Activated CD8-positive, alpha-beta memory T cell treated with anti-CD3 and anti-CD28 coated beads for 24 hours (primary cell): ENCODE results near the gene NUDT5.
A peak's percentile ranks its signal among the peaks of the same experiment; 100 is the strongest.

Experiments used
- DNase-seq: peaks from one replicate; pipeline ENCODE4 v3.0.0-alpha.2; 2020

The NUDT5 gene

DNA sequence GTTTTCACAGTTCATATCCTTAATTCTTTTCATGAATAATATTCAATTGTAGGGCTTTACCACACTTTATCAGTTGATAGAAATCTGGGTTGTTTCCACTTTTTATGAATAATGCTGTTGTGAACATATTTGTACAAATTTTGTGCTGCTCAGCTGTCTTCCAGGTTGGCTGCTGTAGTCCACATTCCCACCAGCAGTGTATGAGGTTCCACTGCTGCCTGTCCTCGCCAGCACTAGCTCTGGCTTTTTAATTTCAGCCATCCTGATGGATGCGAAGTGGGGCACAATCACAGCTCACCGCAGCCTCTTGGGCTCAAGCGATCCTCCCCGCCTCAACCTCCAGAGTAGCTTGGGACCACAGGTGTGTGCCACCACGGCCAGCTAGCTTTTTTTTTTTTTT, 32.8 kb downstream of the NUDT5 start:
- no peak for DNase-seq

DNA sequence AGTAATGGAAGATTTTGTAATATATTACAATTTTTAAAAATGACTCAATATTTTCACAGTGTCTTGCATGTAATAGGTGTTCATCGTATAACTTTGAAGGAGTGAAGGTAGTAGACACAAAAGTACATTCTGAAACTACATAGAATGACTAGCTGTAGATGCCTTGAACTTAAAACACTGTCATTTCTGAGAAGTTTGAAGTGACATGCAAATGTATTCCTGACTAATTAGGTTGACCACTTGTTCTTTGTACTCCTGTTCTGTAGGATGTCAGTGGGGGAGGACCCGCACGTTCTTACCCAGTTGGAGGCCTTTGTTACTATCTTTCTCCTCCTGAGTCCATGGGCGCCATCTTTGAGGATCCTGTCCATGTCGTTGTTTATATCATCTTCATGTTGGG, 35.0 kb downstream of the NUDT5 start:
- no peak for DNase-seq

- DNase-seq: no peak
Observed at GRCh38 chr10:12158111-12158510, 37.6 kb downstream of the NUDT5 start.

DNA sequence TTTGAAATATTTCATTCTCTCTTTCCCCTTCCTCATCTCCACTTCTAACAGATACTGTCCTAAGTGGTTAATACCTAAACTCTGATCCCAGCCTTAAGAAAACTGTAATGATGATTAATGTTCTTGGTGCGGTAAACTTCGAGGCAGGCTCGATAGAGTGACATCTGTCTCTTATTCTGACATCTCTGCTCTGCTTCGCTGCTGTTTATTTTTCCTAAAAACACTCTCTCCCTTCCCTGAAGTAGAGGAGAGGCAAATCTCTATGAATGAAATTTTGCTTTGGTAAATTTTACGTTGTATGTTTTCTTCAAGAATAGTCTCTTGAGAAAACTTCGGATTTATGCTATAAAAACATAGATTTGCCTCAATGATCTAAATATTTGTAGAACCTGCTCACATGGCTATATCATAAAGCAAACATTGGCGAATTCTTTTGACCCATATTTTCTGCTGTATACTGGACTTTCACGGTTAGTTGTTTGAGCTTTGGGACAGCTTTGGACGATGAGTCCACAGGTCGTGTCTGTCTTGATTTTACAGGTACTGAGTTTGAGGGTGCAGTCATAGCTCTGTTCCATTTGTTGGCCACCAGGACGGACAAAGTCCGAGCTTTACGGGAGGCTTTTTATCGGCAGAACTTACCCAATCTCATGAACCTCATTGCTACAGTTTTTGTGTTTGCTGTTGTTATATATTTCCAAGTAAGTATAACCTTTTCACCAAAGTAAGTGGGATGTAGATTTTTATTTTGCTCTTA, 39.1 kb downstream of the NUDT5 start:
- DNase-seq: no peak

- no peak for DNase-seq
Observed at GRCh38 chr10:12154516-12154915, 41.2 kb downstream of the NUDT5 start.

DNA sequence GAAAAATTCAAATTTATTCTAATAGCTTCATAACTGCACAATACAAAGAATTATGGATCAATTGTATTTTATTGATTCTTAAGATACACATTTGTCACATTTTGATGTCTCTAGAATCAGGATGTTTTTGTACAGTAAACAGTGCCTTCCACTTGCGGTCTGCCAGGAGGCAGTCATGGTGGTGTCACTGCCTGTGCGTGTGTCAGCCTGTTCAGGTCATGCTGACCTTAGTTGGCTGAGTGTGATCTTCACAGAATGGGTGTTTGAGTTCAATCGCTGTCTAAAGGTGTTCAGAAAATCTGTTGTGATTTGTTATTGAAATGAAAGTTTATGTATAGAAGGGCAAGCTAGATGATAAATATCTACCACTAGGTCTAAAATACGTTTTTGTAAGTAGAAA, 45.5 kb downstream of the NUDT5 start:
- no peak for DNase-seq

DNA sequence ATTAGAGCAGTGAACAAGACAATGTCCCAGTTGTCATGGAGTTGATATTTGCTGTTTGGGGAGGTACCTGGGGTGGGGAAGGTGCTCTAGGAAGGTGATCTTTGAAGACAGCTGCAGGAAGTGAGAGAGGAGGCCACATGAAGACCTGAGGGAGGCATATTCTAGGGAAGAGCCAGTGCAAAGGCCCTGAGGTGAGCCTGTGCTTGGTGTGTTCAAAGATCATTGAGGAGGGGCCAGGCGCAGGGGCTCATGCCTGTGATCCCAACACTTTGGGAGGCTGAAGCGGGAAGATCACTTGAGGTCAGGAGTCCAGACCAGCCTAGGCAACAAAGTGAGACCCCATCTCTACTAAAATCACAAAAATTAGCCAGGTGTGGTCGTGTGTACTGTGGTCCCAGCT, 51.2 kb downstream of the NUDT5 start:
- no peak for DNase-seq

- no peak for DNase-seq
Observed at GRCh38 chr10:12140038-12140437, 55.7 kb downstream of the NUDT5 start.

GRCh38 chr10:12135631-12136030, 60.1 kb downstream of the NUDT5 start:
- no peak for DNase-seq

GRCh38 chr10:12130237-12130872, 65.3 kb downstream of the NUDT5 start:
- peak; percentile 65 for DNase-seq

DNA sequence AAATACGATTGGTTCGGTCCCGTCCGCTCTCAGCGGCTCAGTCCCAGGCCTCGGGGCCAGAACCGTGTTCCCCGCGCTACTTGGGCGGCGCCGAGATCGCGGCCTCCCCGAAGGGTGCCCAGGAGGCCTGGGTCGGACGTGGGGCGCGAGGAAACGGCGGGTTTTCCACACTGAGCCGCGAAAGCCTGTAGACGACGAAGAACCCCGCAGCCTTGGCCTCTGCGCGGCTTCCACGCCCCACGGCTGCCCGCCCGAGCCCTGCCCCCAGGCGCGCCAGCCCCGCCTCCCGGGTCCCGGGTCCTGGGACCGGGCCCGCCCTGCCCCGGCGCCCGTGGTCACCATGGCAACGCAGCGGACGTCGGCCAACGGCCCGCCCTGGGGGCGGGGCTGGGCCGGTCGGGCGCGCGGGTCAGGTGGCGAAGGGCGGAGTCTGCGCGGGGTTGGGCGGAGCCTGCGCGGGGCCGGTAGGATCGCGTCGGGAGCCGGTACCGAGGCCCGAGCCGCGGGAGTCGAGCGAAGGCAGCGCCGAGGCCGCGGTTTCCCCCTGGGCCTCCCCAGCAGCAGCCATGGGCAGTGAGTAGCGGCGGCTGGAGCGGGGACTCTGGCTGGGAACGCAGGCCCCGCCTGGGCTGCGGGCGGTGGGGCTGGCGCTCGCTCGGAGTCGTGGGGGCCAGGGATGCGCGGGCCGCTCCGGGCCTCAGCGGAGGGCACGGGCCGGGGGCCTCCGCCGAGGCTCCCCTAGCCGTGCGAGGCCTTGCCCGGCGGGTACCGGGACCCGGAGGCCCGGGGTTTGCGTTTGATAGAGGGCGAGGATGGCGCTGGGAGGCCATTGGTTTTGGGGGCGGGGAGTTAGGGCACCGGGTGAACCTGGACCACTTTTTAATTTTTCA, 66.2 kb downstream of the NUDT5 start, which contains the start of gene SEC61A2:
SEC61A2 (plus strand) TSS at position 456 of the 890 bp plus-strand sequence; CDS start at position 567, 111 bp downstream.
- peak; percentile 99 for DNase-seq

DNA sequence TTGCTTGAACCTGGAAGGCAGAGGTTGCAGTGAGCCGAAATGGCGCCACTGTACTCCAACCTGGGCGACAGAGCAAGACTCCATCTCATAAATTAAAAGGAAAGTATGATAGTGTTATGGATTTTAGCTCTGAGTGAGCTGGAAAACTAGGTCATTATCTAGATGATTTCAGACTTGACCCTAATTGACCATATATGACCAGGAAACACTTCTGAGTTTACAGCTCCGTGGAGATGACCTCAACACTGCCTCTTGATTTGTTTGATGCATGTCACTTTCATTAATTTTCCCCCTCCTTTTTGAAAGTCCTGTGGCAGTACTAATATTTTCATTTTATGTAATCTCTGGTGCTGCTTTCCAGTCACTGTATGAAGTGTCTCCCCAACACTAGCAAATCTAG, 74.0 kb downstream of the NUDT5 start:
- no peak for DNase-seq
